Body of pancreas (tissue), 4 donors: ENCODE measurements around the gene OLFML2A. TPM values are rescaled to one million over a fixed set of nuclear protein-coding genes. Genes with fewer than 3 reads are reported as not detected.

Source experiments
- ATAC-seq: fragments of 150-250 bp; one replicate; pipeline ENCODE4 v1.9.1; 2016
- DNase-seq, 4 donors: peaks; one replicate each; pipeline ENCODE4 v3.0.0-alpha.2; 2019
- H3K27ac ChIP-seq, 4 donors: fragments of 200-600 bp; sonication (generic); 1 replicate in 3 of 4; 2 replicates in 1 of 4; pipeline versions ENCODE4 v1.5.1 to v1.6.1; 2016 to 2019; ENCODE audit warnings: mild to moderate bottlenecking in 1 of 4, mixed read lengths in 1 of 4, moderate library complexity in 1 of 4
- H3K27me3 ChIP-seq, 2 donors: fragments of 200-600 bp; sonication (generic); one replicate each; pipeline ENCODE4 v1.6.0; 2016; ENCODE audit warnings: mild to moderate bottlenecking in 1 of 2
- H3K36me3 ChIP-seq, 2 donors: fragments of 200-600 bp; sonication (generic); replicated peaks in 1 of 2; 2 replicates each; pipeline ENCODE4 v1.5.1; 2016; ENCODE audit warnings: low read depth in 2 of 2; ENCODE audit not compliant: insufficient read depth in 1 of 2
- H3K4me1 ChIP-seq: fragments of 200-600 bp; sonication (generic); one replicate; pipeline ENCODE4 v1.6.0; 2016
- H3K4me3 ChIP-seq, 2 donors: fragments of 200-600 bp; sonication (generic); 1 replicate in 1 of 2; 2 replicates in 1 of 2; pipeline ENCODE4 v1.5.1; 2016 to 2019
- H3K9me3 ChIP-seq, 3 donors: fragments of 200-600 bp; sonication (generic); 1 replicate in 2 of 3; 2 replicates in 1 of 3; pipeline ENCODE4 v1.5.1; 2016
- POLR2A ChIP-seq, 3 donors: fragments of 450-650 bp; IDR thresholded peaks; one replicate each; pipeline ENCODE4 v1.6.1; 2016; ENCODE audit warnings: antibody characterized with exemption in 3 of 3, mild to moderate bottlenecking in 2 of 3
- WGBS, 2 donors: methylation state at CpG; one replicate each; pipeline ENCODE4 v1.1.5; 2017; 5-methylcytosine and 5-hydroxymethylcytosine counted together
- intact Hi-C: fragments of 100-400 bp; cut with DNase I; formaldehyde crosslinking; loops from one replicate; pipeline ENCODE4 v1.15.1; 2023
- total RNA-seq, 2 donors: library from RNA; depleted of rRNA; stranded (reverse); fragments of >200 nt; gene quantifications; one replicate each; pipeline ENCODE4 v1.1.0, GENCODE V29; 2016
- TF ChIP-seq, protein P1 (sequence below), 7 experiments: fragments of 450-650 bp in 4 of 7; fragments of 200-600 bp in 3 of 7; sonication (generic) in 3 of 7; IDR thresholded peaks; one replicate each; pipeline ENCODE4 v1.5.1; 2016 to 2019; ENCODE audit warnings: antibody characterized with exemption in 7 of 7

Gene OLFML2A
- total RNA-seq, 2 donors from 2014 or later = 4.4 to 5.3 TPM

DNA sequence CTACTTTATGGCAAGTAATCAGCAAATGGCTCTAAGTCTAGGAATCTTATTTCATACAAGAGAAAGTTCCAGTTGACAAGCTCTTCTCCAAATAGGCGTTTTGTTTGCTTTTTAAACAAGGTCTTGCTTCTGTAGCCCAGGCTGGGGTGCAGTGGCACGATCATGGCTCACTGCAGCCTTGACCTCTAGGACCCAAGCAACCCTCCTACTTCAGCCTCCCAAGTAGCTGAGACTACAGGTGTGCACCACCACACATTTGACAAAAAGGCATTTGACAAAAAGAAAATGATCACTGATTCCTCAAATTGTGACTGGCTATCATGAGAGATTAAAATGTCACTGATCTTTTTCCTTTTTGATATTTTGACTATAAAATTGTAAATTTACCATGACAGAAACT, 37.6 kb upstream of the OLFML2A start:
- Histone ChIP-seq H3K27ac (no peak overlapping the region), H3K36me3 (no peaks in the 10 kb centered on the region), H3K4me1 (peaks cover 2% of the 10 kb centered on the region), H3K9me3 (no peaks in the 10 kb centered on the region), H3K4me3 (no peak overlapping the region), H3K27me3 (no peaks in the 10 kb centered on the region)
- DNase-seq = no peak
- TF ChIP-seq POLR2A (IDR thresholded peaks at IDR 0.05) = no peak
- TF ChIP-seq, protein P1, sequence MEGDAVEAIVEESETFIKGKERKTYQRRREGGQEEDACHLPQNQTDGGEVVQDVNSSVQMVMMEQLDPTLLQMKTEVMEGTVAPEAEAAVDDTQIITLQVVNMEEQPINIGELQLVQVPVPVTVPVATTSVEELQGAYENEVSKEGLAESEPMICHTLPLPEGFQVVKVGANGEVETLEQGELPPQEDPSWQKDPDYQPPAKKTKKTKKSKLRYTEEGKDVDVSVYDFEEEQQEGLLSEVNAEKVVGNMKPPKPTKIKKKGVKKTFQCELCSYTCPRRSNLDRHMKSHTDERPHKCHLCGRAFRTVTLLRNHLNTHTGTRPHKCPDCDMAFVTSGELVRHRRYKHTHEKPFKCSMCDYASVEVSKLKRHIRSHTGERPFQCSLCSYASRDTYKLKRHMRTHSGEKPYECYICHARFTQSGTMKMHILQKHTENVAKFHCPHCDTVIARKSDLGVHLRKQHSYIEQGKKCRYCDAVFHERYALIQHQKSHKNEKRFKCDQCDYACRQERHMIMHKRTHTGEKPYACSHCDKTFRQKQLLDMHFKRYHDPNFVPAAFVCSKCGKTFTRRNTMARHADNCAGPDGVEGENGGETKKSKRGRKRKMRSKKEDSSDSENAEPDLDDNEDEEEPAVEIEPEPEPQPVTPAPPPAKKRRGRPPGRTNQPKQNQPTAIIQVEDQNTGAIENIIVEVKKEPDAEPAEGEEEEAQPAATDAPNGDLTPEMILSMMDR (IDR thresholded peaks at IDR 0.05) = no peak
- 63 to 68% methylated on average over 2 of the region's 2 CpGs for WGBS, 2 donors
- ATAC-seq = no peak
- intact Hi-C loops = no loop called here

- no peaks in the 10 kb centered on the region for H3K27me3 ChIP-seq
- H3K9me3 ChIP-seq = no peaks in the 10 kb centered on the region
- H3K4me3 ChIP-seq = no peak overlapping the region
- no peak overlapping the region for H3K27ac ChIP-seq
- no peak for TF ChIP-seq POLR2A (IDR thresholded peaks at IDR 0.05)
- TF ChIP-seq, protein P1 (IDR thresholded peaks at IDR 0.05) = no peak
- DNase-seq (no peak), ATAC-seq (no peak)
- no peaks in the 10 kb centered on the region for H3K36me3 ChIP-seq
- intact Hi-C loops = no loop called here
- 90% methylated on average over 4 of the region's 4 CpGs for WGBS, 2 donors
- H3K4me1 ChIP-seq = no peaks in the 10 kb centered on the region
These were observed 35.8 kb upstream of the OLFML2A start for GRCh38 chr9:124741149-124741548.

GRCh38 chr9:124741662-124742061, 35.3 kb upstream of the OLFML2A start:
- no peak overlapping the region for H3K4me3 ChIP-seq
- intact Hi-C loops = no loop called here
- no peak overlapping the region for H3K27ac ChIP-seq
- no peak for ATAC-seq
- no peaks in the 10 kb centered on the region for H3K9me3 ChIP-seq
- DNase-seq = no peak
- no peaks in the 10 kb centered on the region for H3K27me3 ChIP-seq
- TF ChIP-seq, protein P1 (IDR thresholded peaks at IDR 0.05) = no peak
- no peak for TF ChIP-seq POLR2A (IDR thresholded peaks at IDR 0.05)
- 60 to 64% methylated on average over 4 of the region's 4 CpGs for WGBS, 2 donors
- H3K4me1 ChIP-seq = no peaks in the 10 kb centered on the region
- no peaks in the 10 kb centered on the region for H3K36me3 ChIP-seq

- H3K4me3 ChIP-seq = no peak overlapping the region
- H3K4me1 ChIP-seq = no peaks in the 10 kb centered on the region
- no peak for DNase-seq
- no peak overlapping the region for H3K27ac ChIP-seq
- H3K36me3 ChIP-seq = no peaks in the 10 kb centered on the region
- no peak for TF ChIP-seq POLR2A (IDR thresholded peaks at IDR 0.05)
- TF ChIP-seq, protein P1 (IDR thresholded peaks at IDR 0.05) = no peak
- H3K27me3 ChIP-seq = no peaks in the 10 kb centered on the region
- ATAC-seq = no peak
- no peaks in the 10 kb centered on the region for H3K9me3 ChIP-seq
- intact Hi-C loops = no loop called here
These were observed 34.0 kb upstream of the OLFML2A start for GRCh38 chr9:124742940-124743339.

DNA sequence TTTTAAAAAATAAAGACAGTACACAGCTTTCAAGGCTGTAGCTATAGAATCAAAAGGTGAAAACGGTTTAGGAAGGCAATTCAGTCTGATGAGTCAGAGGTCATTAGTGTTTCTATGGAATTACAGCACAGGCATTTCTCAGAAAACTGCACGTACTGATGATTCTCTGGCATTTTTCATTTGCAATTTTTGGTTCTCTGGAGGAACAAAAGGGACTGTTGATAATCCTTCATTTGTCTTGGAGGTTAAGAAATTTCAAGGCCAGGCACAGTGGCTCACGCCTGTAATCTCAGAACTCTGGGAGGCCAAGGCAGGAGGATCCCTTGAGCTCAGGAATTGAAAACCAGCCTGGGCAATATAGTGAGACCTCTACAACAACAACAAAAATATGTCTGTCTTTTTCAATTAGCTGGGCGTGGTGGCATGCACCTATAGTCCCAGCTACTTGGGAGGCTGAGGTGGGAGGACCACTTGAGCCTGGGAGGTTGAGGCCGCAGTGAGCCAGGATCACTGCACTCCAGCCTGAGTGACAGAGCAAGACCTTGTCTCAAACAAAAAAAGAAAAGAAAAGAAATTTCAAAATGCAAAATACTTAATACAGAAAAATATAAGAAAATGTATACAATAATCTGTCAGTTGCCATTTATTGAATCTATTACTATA, 33.1 kb upstream of the OLFML2A start:
- no peaks in the 10 kb centered on the region for H3K9me3 ChIP-seq
- TF ChIP-seq POLR2A (IDR thresholded peaks at IDR 0.05) = no peak
- TF ChIP-seq, protein P1 (IDR thresholded peaks at IDR 0.05) = no peak
- no peak overlapping the region for H3K4me3 ChIP-seq
- no peaks in the 10 kb centered on the region for H3K4me1 ChIP-seq
- no peaks in the 10 kb centered on the region for H3K36me3 ChIP-seq
- DNase-seq = no peak
- H3K27ac ChIP-seq = no peak overlapping the region
- 77 to 80% methylated on average over 5 of the region's 5 CpGs for WGBS, 2 donors
- no peaks in the 10 kb centered on the region for H3K27me3 ChIP-seq
- ATAC-seq = no peak
- intact Hi-C loops = no loop called here
